ENCODE measurements around the gene GLT8D1. TPM values are rescaled to one million over a fixed set of nuclear protein-coding genes. Genes with fewer than 3 reads are reported as not detected.

GLT8D1 gene
- total and polyA plus RNA-seq, 2 of the 13 experiments (the other 11 are each of a cell fraction or from before 2014, with no cell fraction given), result 110 to 121 TPM

DNA sequence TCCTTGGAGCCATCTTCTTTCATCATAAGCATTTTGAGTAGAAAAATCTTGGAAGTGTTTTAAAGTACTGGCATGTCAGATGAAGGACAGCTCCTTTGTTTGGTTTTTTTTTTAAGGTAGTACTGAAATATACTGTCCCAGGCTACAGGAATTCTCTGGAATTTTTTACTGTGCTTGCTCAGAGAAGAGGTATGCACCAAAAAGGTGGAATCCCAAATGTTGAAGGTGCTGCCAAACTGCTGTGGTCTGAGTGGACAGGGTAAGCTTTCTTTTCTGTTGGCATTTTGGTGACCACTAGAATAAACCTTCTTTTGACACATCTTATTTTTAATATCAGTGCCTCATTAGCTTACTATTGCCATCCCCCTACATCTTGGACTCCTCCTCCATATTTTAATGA lies 12.5 kb downstream of the GLT8D1 start:
- POLR2A ChIA-PET, result interaction anchor here (0.7 to 12.6 kb wide), 3 partner anchors 12 to 128 kb away, joined by 3 to 118 read pairs (median 4); partner anchors contain the start of genes GLT8D1 and SPCS1
- peaks cover 12% of the 10 kb centered on the region; the same call in 1 of the 2 replicates for H4K20me1 ChIP-seq (ENCODE audit: insufficient read depth, low read length)
- TF ChIP-seq ZNF431 (CRISPR knock-in tag; IDR thresholded peaks at IDR 0.05; ENCODE audit: borderline replicate concordance, low read depth) (no peak), ZNF501 (CRISPR knock-in tag; IDR thresholded peaks at IDR 0.05) (no peak), MZF1 (CRISPR knock-in tag; IDR thresholded peaks at IDR 0.05; ENCODE audit: borderline replicate concordance) (no peak), BCL6 (CRISPR knock-in tag; IDR thresholded peaks at IDR 0.05) (no peak), RXRA (CRISPR knock-in tag; IDR thresholded peaks at IDR 0.05) (no peak), XBP1 (CRISPR knock-in tag; IDR thresholded peaks at IDR 0.05) (no peak), KIAA2018 (CRISPR knock-in tag; IDR thresholded peaks at IDR 0.05; ENCODE audit: borderline replicate concordance) (no peak)
- TF ChIP-seq, protein P1, sequence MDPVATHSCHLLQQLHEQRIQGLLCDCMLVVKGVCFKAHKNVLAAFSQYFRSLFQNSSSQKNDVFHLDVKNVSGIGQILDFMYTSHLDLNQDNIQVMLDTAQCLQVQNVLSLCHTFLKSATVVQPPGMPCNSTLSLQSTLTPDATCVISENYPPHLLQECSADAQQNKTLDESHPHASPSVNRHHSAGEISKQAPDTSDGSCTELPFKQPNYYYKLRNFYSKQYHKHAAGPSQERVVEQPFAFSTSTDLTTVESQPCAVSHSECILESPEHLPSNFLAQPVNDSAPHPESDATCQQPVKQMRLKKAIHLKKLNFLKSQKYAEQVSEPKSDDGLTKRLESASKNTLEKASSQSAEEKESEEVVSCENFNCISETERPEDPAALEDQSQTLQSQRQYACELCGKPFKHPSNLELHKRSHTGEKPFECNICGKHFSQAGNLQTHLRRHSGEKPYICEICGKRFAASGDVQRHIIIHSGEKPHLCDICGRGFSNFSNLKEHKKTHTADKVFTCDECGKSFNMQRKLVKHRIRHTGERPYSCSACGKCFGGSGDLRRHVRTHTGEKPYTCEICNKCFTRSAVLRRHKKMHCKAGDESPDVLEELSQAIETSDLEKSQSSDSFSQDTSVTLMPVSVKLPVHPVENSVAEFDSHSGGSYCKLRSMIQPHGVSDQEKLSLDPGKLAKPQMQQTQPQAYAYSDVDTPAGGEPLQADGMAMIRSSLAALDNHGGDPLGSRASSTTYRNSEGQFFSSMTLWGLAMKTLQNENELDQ (CRISPR knock-in tag; IDR thresholded peaks at IDR 0.05; ENCODE audit: borderline replicate concordance), result no peak
- TF ChIP-seq, protein P2, sequence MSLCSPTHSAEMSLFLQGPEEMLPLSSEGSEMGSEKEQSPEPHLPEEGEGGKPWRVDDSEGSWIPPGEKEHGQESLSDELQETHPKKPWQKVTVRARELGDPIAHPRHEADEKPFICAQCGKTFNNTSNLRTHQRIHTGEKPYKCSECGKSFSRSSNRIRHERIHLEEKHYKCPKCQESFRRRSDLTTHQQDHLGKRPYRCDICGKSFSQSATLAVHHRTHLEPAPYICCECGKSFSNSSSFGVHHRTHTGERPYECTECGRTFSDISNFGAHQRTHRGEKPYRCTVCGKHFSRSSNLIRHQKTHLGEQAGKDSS (CRISPR knock-in tag; IDR thresholded peaks at IDR 0.05; ENCODE audit: borderline replicate concordance, low read depth), result no peak
- TF ChIP-seq, protein P3, sequence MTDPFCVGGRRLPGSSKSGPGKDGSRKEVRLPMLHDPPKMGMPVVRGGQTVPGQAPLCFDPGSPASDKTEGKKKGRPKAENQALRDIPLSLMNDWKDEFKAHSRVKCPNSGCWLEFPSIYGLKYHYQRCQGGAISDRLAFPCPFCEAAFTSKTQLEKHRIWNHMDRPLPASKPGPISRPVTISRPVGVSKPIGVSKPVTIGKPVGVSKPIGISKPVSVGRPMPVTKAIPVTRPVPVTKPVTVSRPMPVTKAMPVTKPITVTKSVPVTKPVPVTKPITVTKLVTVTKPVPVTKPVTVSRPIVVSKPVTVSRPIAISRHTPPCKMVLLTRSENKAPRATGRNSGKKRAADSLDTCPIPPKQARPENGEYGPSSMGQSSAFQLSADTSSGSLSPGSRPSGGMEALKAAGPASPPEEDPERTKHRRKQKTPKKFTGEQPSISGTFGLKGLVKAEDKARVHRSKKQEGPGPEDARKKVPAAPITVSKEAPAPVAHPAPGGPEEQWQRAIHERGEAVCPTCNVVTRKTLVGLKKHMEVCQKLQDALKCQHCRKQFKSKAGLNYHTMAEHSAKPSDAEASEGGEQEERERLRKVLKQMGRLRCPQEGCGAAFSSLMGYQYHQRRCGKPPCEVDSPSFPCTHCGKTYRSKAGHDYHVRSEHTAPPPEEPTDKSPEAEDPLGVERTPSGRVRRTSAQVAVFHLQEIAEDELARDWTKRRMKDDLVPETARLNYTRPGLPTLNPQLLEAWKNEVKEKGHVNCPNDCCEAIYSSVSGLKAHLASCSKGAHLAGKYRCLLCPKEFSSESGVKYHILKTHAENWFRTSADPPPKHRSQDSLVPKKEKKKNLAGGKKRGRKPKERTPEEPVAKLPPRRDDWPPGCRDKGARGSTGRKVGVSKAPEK (CRISPR knock-in tag; IDR thresholded peaks at IDR 0.05; ENCODE audit: borderline replicate concordance), result no peak

More for the DNA sequence above, 12.5 kb downstream of the GLT8D1 start:
- FAIRE-seq (no peak), DNase-seq (ENCODE audit: low spot score) (no peak), ATAC-seq (no peak)
- Histone ChIP-seq H3K79me2 (ENCODE audit: insufficient read depth, low read length) (peaks cover 21% of the 10 kb centered on the region), H3K27me3 (ENCODE audit: control insufficient read depth in 1 of 2, insufficient read depth in 2 of 2, low read length in 2 of 2) (no peaks in the 10 kb centered on the region), H2AFZ (ENCODE audit: low read length) (no peak overlapping the region), H3K4me3 (replicated peaks in 1 of 3; ENCODE audit: insufficient read depth in 1 of 3, low read depth in 2 of 3, low read length in 3 of 3) (no peak overlapping the region), H3K4me2 (ENCODE audit: low read depth, low read length) (no peak overlapping the region), H3K27ac (ENCODE audit: extremely low read length, insufficient read depth, low read length) (no peak overlapping the region), H3K36me3 (replicated peaks in 1 of 2; ENCODE audit: control insufficient read depth in 1 of 2, insufficient read depth in 2 of 2, low read length in 2 of 2) (peaks cover 34 to 96% of the 10 kb centered on the region in 2 experiments), H3K9me3 (ENCODE audit: low read length) (no peaks in the 10 kb centered on the region), H3K9ac (ENCODE audit: insufficient read depth, low read depth, low read length) (no peak overlapping the region), H3K4me1 (ENCODE audit: insufficient read depth, low read length) (peaks cover 43% of the 10 kb centered on the region)
- intact Hi-C loops (cut with micrococcal nuclease; ENCODE audit: unreplicated experiment), result no loop called here
- BruUV-seq (replicated peaks), result no TSS peak
- CTCF ChIA-PET (ENCODE audit: low intra/inter-chr PET ratio, low total read pairs), result no interaction called here
- in situ Hi-C loops (cut with HindIII; ENCODE audit: extremely low pct_ligation_motif_present, low pct_unique_long_range_greater_than_20kb), result no loop called here

Data from HepG2 (cell line).